Measurements from ENCODE around the gene C17orf75.
"Not testable (repeated sequence)": the region's sequence is repeated elsewhere in the genome, so short reads cannot be mapped to it uniquely, and the experiment has no call there.

The C17orf75 gene

DNA sequence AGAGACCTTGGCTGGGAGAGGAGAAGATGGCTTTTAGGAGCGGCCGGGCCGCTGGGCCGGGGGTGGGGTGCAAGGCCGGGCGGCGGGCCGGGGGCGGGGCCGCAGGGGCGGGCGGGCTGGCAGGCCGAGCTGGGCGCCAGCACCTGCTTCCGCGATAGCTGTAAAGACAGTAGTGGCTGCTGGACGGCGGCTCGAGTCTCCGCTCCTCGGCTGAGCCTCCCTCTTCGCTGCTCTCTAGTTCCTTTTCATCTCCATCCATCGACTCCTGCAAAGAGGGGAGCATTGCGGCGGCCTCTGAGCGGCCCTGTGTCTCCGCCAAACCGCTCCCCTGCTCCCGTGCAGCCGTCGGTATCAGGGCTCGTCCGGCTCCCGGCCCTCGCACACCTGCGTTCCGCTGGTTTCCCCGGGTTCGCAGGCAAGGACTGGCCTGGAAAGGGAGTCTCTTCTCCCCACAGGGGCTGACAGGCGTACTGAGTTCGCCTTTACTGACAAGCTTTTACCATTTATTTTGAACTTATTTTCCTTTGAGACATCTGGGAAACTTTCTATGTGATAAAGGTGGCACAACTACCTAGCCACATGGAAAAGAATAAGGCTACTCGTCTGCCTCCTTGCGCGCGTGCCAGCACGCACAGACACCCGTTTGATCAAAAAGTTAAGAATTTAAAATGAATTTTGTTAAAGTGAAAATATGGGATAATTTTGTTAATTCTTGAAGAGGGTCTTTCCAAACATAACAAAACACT is at the start of gene C17orf75:
Gene C17orf75 (minus strand): TSS at position 317 of the 746 bp plus-strand sequence. CDS start 34 bp downstream, at position 283.
- no peak for DNase-seq

GRCh38 chr17:32388613-32389459 is 46.9 kb upstream of the C17orf75 start:
- DNase-seq, result no peak

DNA sequence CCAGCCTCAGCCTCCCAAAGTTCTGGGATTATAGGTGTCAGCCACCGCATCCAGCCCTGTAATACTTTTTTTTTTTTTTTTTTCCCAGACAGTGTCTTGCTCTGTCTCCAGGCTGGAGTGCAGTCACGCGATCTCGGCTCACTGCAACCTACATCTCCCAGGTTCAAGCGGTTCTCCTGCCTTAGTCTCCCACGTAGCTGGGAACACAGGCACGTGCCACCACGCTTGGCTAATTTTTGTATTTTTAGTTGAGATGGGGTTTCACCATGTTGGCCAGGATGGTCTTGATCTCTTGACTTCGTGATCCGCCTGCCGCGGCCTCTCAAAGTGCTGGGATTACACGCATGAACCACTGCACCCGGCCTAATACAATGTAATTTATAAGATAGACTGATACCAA is 46.2 kb upstream of the C17orf75 start:
- not testable (repeated sequence) for DNase-seq

DNA sequence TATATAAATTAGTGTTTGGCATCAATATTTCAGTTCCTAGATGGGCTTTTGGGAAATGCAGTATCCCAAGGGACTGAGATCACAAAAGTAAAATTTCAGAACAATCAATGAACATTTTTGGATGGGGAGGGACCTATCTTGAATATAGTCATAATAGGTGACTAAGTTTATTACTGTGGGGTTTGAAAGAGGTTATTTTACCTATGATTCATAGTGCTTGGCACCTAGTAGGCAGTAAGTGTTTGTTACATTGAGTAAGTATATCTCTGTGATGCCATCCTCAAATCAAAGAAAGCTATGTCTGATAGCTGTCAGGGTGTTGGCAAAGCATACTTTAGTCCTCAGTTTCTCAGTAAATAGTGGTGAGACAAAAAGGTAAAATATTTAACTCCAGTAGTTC is 44.9 kb upstream of the C17orf75 start:
- no peak for DNase-seq

GRCh38 chr17:32385971-32386370 is 44.0 kb upstream of the C17orf75 start:
- DNase-seq, result no peak

DNA sequence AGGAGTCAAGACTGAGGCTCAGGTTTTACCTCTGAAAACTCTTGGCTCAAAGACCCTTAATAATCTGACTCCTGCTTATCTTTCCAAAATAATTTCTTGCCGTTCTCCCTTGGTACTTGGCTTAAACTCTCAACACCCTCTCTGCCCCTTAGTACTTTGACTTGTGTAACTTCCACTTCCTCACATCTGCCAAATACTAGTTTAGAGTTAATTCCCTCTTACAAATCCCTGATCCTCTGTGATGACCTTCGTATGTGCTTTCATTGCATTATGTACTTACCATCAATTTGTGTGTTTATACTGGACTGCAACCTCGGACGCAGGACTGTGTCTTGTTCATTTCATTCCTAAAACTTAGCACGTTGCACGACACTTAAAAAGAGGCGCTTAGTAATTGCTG is 43.1 kb upstream of the C17orf75 start:
- DNase-seq, result no peak

DNA sequence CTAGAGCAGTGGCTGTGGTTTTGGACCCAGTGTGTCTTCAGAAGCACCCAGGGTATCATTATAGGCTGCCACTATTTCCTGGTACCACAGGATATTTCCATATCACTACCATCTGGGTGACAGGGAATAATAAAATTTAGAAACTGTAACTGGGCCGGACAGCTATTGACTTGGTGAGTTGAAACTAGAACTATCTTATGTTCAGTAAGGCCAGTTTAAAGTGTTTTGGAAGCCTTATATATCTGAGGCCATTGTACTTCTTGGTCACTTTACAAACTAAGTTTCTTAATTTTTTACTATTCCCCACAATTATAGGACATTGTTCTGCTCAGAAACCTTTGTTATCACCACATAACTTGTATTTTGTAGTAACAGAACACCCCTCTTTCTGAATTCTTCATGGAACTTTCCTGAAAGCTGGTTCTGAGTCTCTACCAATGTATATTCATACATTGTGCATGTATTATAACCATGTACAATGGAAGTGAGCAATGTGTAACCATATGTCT is 42.0 kb upstream of the C17orf75 start:
- DNase-seq, result no peak

GRCh38 chr17:32382526-32383223 is 40.7 kb upstream of the C17orf75 start:
- DNase-seq, result no peak

DNA sequence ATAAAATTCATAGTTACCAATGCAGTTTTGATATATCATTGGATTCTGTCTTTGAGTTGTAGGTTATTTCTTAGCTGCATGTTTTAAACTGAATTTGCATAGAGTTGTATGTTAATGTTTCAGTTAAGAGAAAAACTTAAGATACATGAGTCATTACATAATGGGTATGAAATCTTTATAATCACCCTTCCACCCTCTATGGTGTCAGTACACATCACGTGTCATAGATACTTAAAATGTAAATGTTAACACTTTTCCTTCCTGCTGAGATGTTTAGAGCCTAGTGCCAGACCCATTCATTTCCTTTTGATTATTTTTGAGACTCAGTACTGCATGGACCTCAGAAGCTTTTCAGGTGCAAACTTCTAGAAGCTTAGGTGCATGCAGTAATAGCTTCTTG is 28.5 kb upstream of the C17orf75 start:
- DNase-seq, result no peak

- DNase-seq, result no peak
Measured at GRCh38 chr17:32361270-32361669, 19.3 kb upstream of the C17orf75 start.

GRCh38 chr17:32357615-32358014 is 15.6 kb upstream of the C17orf75 start:
- DNase-seq, result no peak

- DNase-seq, result no peak
Measured at GRCh38 chr17:32356750-32357149, 14.8 kb upstream of the C17orf75 start.

- DNase-seq, result no peak
Measured at GRCh38 chr17:32356378-32356743, 14.4 kb upstream of the C17orf75 start.

GRCh38 chr17:32355649-32356377 is 13.8 kb upstream of the C17orf75 start:
- DNase-seq, result no peak

GRCh38 chr17:32352734-32353133 is 10.8 kb upstream of the C17orf75 start:
- DNase-seq, result not testable (repeated sequence)

DNA sequence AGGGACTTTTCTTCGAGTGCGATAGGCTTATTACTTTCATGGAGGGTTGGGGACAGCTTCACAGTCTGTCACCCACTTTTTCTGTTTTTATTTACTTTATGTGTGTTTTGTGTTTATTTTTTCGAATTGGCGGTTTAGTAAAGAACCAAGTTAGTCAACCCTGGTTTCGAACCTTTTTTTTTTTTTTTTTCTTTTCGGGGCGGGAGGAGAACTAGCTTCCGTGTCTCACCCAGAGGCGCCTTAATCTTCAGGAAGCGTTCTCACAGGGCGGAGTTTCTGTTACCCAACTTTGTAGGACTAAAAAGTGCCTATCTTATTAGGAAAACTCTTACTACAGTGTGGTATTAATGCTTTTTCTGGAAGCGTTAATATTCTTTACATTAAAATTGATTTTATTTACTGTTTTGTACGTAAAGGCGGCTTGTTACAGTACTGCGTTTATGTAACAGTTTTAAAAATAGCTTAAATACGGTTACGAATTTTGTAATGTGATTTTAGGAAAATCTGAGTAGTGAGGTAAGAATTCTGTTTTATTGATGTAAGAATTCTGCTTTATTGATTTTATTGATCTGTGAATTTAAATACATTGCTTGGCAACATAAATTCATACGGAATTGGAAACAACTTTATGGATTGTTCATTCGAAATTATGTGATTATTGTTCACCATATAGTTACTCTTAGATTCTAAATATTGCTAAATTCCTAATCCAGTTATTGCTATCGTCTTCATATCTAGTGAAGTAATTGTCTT is 8.9 kb upstream of the C17orf75 start:
- no peak for DNase-seq

DNA sequence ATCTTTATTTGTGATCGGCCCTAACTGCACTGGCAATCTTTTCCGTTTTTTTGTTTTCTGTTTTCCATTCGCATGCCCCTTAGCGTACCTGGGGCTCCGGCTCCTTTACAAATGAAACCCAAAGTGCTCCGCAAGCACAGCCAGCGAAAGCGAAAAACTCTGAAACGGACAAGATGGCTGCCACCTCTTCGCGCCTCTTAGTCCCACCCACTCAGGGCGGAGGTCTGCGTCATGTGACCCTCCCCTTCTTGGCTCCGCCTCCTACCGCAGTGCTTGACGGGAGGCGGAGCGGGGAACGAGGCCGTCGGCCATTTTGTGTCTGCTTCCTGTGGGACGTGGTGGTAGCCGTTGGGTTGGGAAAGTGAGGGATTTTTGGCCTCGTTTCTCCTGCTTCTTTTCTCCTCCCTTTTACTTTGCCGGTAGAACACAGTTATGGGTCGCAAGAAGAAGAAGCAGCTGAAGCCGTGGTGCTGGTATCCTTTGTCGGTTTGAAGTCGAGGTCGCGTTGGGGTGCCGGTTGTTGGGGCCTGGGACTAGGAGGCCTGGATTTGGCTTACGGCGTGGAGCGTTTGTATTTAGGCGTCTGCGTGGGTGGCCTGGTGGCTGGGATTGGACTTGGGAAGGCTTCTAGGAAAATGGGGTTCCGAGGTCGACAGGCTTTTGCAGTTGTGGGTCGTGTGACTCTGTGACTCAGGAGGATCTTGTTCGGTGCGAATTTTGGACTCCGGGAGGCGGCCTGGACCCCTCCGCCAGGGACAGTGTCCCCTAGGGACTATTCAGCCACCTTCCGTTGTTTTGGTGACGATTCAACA is 8.1 kb upstream of the C17orf75 start, which contains the start of gene ZNF207:
Gene ZNF207 (plus strand): TSS at position 304 of the 812 bp plus-strand sequence. CDS start 129 bp downstream, at position 433.
- peak; percentile 95 for DNase-seq

- DNase-seq, result no peak
Measured at GRCh38 chr17:32349503-32349853, 7.5 kb upstream of the C17orf75 start.

GRCh38 chr17:32348483-32348800 is 6.5 kb upstream of the C17orf75 start:
- no peak for DNase-seq

DNA sequence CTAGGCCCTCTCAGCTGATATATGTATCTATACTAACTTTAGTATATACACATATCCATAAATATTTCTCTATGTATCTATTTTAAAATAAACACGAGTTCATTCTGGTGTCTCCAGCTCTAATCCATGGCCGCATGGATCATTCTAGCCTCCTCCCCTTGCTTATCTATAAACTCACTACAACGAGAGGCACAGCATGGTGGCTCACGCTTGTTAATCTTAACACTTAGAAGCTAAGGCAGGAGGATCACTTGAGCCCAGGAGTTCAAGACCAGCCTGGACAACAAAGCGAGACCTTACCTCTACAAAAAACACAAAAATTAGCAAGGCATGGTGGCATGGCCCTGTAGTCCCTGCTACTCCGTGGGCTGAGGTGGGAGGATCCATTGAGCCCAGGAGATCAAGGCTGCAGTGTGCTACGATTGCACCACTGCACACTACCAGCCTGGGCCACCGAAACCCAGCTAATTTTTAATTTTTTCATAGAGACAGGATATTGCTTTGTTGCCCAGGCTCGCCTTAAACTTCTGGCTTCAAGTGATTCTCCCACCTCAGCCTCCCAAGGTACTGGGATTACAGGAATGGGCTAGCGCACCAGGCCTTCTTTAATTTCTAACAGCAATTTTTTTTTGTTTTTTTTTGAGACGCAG is 4.1 kb upstream of the C17orf75 start:
- DNase-seq, result no peak

Measured in NCI-H187 treated with DMSO at 0.1 percent for 48 hours (cell line).